Measurements from ENCODE around the gene HLA-B.
"Not testable (repeated sequence)": the region's sequence is repeated elsewhere in the genome, so short reads cannot be mapped to it uniquely, and the experiment has no call there.

Gene HLA-B

GRCh38 chr6:31356946-31357466, at the start of gene HLA-B:
HLA-B (minus strand) TSS chr6:31357179; CDS start chr6:31357158, 21 bp downstream.
- peak; percentile 82 for DNase-seq (ENCODE audit: low read depth)

- DNase-seq (ENCODE audit: low read depth), result no peak
These were observed 49.0 kb upstream of the HLA-B start for GRCh38 chr6:31405996-31406395.

GRCh38 chr6:31404061-31404364, 47.0 kb upstream of the HLA-B start:
- not testable (repeated sequence) for DNase-seq (ENCODE audit: low read depth)

- DNase-seq (ENCODE audit: low read depth), result peak; percentile 68
These were observed 46.5 kb upstream of the HLA-B start, which contains the start of gene MICA for GRCh38 chr6:31403283-31404060. MICA (plus strand) TSS chr6:31403595; CDS start chr6:31403633, 38 bp downstream.

- no peak for DNase-seq (ENCODE audit: low read depth)
These were observed 45.6 kb upstream of the HLA-B start for GRCh38 chr6:31402324-31403282.

DNA sequence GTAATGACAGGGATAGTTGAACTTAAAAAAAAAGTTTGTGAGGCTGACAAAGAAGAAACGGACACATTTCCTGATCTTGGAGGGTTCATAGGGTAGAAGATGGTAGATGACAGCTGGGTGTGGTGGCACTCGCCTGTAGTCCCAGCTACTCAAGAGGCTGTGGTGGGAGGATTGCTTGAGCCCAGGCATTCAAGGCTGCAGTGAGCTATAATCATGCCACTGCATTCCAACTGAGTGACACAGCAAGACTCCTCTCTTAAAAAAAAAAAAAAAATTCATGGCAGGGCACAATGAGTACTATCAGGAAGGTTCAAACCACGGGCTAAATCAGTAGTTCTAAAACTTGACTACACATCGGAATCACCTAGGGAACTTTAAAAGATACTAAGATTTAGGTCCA, 44.4 kb upstream of the HLA-B start:
- peak; percentile 58 for DNase-seq (ENCODE audit: low read depth)

DNA sequence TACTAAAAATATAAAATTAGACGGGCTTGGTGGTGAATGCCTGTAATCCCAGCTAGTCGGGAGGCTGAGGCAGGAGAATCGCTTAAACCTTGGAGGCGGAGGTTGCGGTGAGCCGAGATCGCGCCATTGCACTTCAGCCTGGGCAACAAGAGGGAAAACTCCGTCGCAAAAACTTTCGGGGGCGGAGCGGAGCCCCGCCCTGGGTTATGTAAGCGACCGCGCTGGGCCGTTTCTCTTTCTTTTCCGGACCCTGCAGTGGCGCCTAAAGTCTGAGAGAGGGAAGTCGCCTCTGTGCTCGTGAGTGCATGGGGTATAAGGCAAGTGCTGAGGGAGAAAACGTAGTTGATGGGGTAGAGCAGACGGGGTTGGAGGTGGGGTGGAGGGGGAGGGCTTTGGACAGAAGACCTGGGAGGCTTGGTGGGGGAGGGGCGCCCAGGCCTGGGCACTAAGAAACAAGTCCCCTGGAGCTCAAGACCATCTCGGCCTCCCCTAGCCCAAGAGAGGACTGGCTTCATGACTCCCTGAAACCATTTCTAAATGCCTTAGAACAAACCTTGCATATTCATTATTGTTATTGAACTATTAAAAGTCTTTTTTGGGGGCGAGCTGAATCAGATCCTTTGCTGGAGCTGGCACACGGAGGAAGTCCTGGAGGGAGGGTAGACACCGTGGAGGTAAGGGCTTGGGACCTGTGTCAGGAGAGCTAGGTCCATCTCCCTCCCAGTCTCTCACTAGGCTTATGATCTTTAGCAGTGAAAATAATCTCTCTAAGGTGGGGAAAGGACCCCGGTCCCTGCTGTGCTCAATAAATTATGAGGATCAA, 43.7 kb upstream of the HLA-B start:
- DNase-seq (ENCODE audit: low read depth), result no peak

DNA sequence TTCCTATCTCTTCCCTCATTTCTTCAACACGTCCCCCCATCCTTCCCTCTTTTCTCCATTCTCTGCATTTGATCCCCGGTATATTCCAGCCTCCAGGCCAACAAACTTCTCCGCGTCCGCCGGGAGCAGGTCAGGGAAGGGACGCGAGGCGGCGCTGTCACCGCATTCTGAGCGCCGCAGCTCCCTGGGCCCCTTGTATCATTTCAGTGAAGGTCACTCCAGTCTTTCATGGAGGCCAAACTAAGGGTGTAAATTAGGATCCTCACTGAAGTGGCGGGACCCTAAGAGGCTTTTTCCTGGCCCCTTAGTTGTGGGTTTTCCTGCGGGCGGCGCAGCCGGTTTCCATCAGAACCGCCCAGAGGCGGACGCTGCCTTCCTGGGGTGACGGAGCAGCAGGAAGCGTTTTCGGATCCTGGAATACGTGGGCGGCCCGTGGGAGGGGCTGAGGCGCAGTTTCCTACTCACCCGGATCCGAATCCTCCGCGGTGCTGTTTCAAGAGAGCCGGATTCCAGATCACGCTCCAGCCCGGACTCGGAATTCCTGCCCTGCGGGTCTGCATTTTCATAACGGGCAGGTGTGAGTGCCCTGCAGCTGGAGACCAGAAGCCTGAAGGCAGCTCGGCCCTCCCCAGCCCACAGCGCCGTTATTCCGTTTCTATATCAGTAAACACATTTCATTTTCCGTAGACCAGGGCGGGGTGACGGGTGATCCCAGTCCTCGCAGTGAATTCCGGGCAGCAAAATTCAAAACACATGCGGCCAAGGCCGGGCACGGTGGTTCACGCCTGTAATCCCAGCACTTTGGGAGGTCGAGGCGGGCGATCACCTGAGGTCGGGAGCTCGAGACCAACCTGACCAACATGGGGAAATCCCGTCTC, 42.8 kb upstream of the HLA-B start:
- DNase-seq (ENCODE audit: low read depth), result peak; percentile 82

DNA sequence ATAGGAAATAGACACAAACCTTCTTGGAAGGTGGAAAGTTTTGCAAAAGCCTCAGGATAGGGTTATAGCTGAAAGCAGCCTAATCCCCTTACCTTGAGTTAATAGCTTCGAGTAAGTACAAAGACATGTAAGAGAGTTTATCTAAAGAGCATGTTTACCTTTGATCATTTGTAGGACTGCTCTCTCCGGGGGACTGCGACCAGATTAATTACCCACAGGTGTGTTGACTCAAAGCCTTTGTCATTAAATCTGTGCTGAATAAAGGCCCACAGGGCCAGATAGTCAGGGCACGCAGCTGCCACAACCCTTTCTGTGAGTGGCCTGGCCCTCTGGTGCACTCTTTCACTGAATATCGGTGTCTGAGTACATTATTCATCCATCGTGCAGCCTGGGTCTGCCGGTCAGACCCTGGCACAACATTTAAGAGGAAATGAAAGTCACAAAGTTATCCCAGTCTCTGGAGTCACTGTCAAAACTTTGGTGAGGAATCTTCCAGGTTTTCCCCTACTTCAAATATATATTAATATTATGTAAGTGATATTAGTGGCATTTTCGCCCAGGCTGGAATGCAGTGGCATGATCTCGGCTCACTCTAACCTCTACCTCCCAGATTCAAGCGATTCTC, 41.0 kb upstream of the HLA-B start:
- DNase-seq (ENCODE audit: low read depth), result no peak

DNA sequence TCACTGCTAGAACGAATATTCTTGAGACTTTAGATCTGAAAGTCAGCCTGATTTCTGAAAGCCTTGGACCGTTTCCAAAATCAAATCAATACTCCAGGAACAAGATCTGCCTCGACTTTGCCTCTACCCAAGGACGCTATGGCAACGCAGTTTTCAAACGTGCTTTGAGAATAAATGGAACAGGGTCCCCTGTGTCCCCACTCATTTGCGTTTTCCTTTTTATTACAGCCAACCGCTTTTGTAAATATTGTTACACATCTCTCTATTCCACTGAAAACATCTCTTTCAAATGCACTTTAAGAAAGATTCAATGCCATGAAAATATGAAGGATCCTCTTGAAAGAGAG, 40.1 kb upstream of the HLA-B start:
- DNase-seq (ENCODE audit: low read depth), result not testable (repeated sequence)

DNA sequence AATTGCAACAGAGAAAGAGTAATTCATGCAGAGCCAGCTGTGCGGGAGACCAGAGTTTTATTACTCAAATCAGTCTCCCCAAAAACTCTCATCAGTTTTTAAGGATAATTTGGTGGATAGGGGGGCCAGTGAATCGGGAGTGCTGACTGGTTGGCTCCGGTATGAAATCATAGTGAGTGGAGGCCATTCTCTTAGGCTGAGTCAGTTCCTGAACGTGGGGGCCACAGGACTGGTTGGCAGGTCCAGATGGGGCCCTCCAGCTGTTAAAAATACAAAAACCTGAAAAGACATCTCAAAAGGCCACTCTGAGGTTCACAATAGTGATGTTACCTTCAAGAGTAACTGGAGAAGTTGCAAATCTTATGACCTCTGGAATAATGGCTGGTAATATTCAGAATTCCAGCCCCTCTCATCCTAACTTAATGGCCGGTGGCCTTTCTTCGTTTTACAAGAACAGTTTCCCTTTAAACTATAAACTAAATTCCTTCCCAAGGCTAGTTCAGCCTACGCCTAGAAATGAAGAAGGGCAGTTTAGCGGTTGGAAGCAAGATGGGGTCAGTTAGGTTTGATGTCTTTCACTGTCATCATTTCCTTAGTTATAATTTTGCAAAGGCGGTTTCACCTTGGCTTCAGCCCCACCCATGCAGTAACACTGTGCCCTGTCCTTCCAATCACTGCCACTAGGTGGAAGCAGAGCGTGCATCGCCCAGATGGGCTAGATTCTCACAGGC, 39.6 kb upstream of the HLA-B start:
- peak; percentile 51 for DNase-seq (ENCODE audit: low read depth)

- DNase-seq (ENCODE audit: low read depth), result no peak
These were observed 38.9 kb upstream of the HLA-B start for GRCh38 chr6:31395832-31396231.

DNA sequence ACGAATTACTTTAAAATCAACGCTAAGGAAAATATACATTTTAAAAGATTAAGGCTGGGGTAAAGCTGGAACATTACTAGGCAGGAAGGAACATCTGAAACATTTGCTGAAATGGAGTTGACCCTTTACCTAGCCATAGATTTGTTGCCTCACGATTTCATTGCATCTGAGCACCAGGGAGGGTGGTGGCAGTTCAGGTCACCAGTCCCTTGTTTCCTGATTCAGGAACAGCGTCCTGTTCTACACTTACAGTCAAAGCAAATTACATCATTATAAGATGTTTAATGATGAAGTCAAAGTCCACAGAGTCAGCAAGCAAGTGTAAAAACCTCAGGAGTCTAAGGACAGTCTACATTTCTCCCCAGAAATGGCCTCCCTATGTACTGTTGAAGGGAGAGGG, 37.4 kb upstream of the HLA-B start:
- no peak for DNase-seq (ENCODE audit: low read depth)

GRCh38 chr6:31393932-31394331, 37.0 kb upstream of the HLA-B start:
- no peak for DNase-seq (ENCODE audit: low read depth)

- DNase-seq (ENCODE audit: low read depth), result not testable (repeated sequence)
These were observed 32.8 kb upstream of the HLA-B start for GRCh38 chr6:31389802-31390132.

DNA sequence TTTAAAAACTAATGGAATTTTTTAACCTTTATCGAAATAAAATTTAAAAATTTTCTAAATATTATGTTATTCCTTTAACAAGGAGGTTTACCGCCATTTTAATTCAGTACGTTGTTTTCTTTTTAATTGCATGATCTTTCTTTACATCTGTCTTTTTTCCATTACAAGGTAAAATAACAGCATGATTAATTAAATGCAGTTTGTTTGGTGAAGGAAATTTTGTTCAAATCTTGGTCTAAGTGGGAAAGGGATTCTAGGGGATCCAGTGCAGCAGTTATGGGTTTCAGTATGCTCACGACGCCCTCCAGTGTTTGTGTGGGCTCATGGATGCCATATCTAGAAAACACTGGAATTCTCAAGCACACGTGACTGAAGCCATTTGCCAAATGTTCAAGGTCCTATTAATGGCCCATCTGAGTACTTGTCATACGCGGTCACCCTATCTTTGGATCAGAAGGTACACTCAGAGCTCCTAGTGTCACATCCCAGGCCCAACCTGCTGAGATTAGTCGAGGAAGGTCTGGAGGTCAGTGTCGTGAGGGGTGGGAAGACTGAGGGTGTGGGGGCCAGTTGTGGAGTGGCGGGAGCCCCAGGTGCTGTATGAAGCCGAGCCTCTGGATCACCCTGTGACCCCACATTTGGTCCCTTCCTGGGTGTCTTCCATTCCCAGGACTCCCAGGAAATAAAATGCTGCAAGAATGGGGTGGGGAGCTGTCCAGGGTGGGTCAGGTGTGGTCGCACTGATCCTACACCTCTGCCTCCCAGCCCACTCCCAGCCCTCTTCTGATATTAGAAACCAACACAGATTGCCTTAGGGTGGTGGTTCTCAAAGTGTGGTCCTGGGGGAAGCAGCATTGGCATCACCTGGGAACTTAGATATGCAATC, 32.2 kb upstream of the HLA-B start:
- DNase-seq (ENCODE audit: low read depth), result not testable (repeated sequence)

GRCh38 chr6:31386977-31387376, 30.0 kb upstream of the HLA-B start:
- DNase-seq (ENCODE audit: low read depth), result no peak

- no peak for DNase-seq (ENCODE audit: low read depth)
These were observed 29.1 kb upstream of the HLA-B start for GRCh38 chr6:31386099-31386498.

DNA sequence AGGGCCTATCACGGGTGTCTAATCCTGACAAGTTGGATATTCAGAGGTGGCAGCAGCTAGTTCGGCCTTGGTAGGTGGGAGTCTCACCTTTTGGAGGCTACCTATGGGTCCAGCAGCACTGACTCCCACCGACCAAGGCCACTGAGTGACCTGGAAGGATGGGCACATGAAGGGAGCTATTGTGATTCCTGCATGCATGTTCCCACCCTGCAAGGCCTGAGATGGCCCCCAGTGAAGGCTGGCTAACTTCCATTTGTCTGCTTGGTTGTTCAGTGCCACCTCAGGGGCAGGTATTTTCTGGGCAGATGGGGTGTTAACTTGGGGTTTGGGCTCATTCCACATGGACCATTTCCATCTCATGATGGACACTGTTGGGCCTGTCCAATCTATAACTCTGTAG, 28.1 kb upstream of the HLA-B start:
- no peak for DNase-seq (ENCODE audit: low read depth)

All from GM04504 (cell line).